Natural killer cell treated with Interleukin-12 subunit alpha and Interleukin-12 subunit beta and Interleukin-15 and Interleukin-18, amount 100 ng/mL, for 72 hours (primary cell): ENCODE measurements around the gene COL7A1. TPM values are rescaled to one million over a fixed set of nuclear protein-coding genes. Genes with fewer than 3 reads are reported as not detected.
"Not testable (repeated sequence)": the region's sequence is repeated elsewhere in the genome, so short reads cannot be mapped to it uniquely, and the experiment has no call there.

Source experiments
- ATAC-seq, 2 donors: fragments of 150-1000 bp; cut with Tn5 transposase in 1 of 2; sonication (Bioruptor Pico), chemical (Tn5 transposase) in 1 of 2; 2 replicates each; pipeline ENCODE4 v1.10.0; 2021
- DNase-seq: peaks from one replicate; pipeline ENCODE4 v3.0.0; 2022; ENCODE audit warnings: low spot score
- H3K27ac Mint-ChIP-seq, 2 donors: 1 replicate in 1 of 2; 2 replicates in 1 of 2; pipeline ENCODE4 v1.8.0; 2022; ENCODE audit warnings: mixed read lengths in 2 of 2, mild to moderate bottlenecking in 1 of 2, moderate library complexity in 1 of 2
- H3K27me3 Mint-ChIP-seq, 2 donors: 1 replicate in 1 of 2; 2 replicates in 1 of 2; pipeline ENCODE4 v1.8.0; 2022; ENCODE audit warnings: mixed read lengths in 2 of 2
- H3K36me3 Mint-ChIP-seq: one replicate; pipeline ENCODE4 v1.8.0; 2022; ENCODE audit warnings: mixed read lengths
- H3K4me1 Mint-ChIP-seq, 2 donors: 1 replicate in 1 of 2; 2 replicates in 1 of 2; pipeline ENCODE4 v1.8.0; 2022; ENCODE audit warnings: low read depth in 2 of 2, mixed read lengths in 2 of 2, mild to moderate bottlenecking in 1 of 2
- H3K4me3 Mint-ChIP-seq: one replicate; pipeline ENCODE4 v1.8.0; 2022; ENCODE audit warnings: mixed read lengths
- H3K9me3 Mint-ChIP-seq: 2 replicates; pipeline ENCODE4 v1.8.0; 2022; ENCODE audit warnings: mixed read lengths
- total RNA-seq, 2 donors: library from RNA; stranded (reverse); gene quantifications; one replicate each; pipeline ENCODE4 v1.2.3, GENCODE V29; 2022

COL7A1 gene
- total RNA-seq, 2 donors from 2014 or later = 1.5 to 1.8 TPM

DNA sequence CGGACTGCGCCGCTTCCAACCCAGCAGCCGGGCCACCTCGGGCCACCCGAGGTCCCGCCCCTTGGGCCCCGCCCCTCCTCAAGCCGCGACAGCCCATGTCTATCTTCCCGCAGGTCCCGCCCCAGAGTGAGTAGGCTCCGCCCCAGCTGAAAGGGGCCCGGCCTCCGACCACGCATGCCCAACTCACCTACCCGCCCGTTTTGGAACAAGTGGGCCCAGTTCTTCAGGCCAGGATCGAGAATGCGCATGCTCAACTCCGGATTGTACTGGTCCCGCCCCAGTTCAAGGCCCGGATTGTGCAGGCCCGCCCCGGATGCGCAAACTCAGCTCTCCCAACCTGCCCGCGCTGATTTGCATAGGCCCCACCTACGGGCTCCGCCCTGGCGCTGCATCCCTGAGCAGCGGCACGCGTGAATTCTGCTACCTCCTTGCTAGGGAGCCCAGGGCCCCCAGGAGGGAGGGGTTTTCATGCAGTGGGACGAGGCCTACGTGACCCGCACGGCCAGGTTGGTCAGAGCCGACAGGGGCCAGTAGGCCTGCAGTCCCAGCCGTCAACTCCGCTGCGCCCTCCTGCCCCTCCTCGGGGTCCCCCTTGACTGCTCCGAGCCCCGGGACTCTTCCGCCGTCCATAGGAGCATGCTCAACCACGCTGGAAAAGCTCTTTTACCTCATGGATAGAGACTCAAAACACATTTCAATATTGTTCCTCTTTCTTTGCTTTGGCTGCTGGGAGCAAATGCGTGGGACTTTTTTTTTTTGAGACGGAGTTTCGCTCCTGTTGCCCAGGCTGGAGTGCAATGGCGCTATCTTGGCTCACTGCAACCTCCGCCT lies 38.1 kb downstream of the COL7A1 start, which contains the start of gene PFKFB4:
PFKFB4 (minus strand) TSS at position 8 of the 831 bp plus-strand sequence. CDS start 26 bp downstream, outside the sequence.
- H3K27me3 Mint-ChIP-seq = no peaks in the 10 kb centered on the region
- H3K4me1 Mint-ChIP-seq = peaks cover 16 to 34% of the 10 kb centered on the region in 2 donors
- H3K27ac Mint-ChIP-seq = peak within 1 kb of the TSS; percentile 60 to 66
- ATAC-seq (peak; percentile 94), DNase-seq (peak; percentile 99)
- peak within 1 kb of the TSS; percentile 88 for H3K4me3 Mint-ChIP-seq
- H3K36me3 Mint-ChIP-seq = no peaks in the 10 kb centered on the region
- no peaks in the 10 kb centered on the region for H3K9me3 Mint-ChIP-seq

DNA sequence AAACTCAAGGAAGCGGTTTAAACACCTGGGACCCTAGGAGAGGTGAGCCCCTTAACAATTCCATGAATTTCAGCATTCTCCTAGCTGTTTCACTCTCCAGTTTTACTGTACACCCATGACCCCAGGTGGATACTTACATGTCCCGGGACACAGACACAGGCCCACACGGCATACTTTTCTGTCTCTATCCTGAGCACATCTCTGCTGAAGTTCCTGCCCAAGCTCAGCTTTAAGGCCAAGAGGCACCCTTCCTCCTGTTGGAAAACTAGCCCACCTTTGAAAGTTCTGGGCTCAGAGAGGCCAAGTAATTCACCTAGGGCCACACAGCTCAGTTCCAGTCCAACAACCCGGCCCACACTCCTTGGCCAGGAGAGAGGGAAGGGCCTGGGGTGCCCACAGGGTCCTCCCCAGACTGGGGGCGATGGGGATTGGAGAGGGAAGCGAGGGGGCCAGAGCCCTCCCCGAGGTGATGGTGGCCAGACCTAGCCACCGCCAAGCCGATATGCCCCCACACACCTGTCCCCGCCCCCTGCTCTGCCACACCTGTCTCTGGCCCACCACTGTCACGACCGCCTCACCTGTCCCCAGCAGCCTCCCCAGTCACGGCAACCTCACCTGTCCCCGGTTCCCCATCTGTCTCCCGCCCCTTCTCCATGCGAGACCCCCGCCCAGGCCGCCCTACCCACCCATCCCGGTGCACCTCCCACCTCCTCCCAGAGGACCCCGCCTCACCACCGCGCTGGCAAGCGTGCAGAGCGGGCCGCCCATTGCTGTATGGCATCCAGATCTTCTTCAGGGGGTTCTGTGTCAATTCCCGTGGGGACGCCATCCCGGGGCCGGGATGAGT lies 39.0 kb downstream of the COL7A1 start:
- Mint-ChIP-seq H3K4me1 (peaks cover 16 to 34% of the 10 kb centered on the region in 2 donors), H3K9me3 (no peaks in the 10 kb centered on the region), H3K36me3 (no peaks in the 10 kb centered on the region), H3K4me3 (peak overlapping the region; percentile 88), H3K27me3 (no peaks in the 10 kb centered on the region), H3K27ac (peak overlapping the region; percentile 60 to 66)
- DNase-seq = no peak
- ATAC-seq = no peak

DNA sequence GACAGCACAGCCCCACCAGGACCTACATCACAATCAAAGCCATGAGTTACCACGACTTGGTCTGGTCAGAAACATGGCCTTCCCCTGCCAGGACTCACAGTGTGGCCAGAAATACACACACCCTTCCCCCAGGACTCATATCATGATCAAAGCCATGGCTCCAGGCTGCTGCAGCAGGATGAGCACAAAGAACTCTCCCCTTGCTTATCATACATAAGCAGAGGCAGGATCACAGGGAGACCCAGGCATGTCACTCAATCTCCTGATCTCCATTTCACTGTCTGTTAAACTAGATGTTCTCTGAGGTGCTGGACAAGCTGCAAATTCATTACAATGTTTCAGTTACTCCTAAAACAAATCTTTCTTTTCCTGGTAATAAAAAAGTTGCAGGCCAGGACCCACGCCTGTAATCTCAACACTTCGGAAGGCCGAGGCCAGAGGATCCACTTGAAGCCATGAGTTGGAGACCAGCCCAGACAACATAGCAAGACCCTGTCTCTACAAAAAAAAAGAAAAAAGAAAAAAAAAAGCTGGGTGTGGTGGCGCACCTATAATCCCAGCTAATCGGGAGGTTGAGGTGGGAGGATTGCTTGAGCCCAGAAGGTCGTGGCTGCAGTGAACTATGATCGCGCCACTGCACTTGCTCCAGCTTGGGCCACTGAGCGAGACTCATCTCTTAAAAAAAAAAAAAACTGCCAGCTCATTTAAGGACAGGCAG lies 39.7 kb downstream of the COL7A1 start:
- Mint-ChIP-seq H3K36me3 (no peaks in the 10 kb centered on the region), H3K27me3 (no peaks in the 10 kb centered on the region), H3K4me1 (peaks cover 13 to 33% of the 10 kb centered on the region in 2 donors), H3K27ac (peak overlapping the region in 1 of 2 donors; percentile 26), H3K4me3 (peak overlapping the region; percentile 88), H3K9me3 (no peaks in the 10 kb centered on the region)
- DNase-seq (no peak), ATAC-seq (no peak)

DNA sequence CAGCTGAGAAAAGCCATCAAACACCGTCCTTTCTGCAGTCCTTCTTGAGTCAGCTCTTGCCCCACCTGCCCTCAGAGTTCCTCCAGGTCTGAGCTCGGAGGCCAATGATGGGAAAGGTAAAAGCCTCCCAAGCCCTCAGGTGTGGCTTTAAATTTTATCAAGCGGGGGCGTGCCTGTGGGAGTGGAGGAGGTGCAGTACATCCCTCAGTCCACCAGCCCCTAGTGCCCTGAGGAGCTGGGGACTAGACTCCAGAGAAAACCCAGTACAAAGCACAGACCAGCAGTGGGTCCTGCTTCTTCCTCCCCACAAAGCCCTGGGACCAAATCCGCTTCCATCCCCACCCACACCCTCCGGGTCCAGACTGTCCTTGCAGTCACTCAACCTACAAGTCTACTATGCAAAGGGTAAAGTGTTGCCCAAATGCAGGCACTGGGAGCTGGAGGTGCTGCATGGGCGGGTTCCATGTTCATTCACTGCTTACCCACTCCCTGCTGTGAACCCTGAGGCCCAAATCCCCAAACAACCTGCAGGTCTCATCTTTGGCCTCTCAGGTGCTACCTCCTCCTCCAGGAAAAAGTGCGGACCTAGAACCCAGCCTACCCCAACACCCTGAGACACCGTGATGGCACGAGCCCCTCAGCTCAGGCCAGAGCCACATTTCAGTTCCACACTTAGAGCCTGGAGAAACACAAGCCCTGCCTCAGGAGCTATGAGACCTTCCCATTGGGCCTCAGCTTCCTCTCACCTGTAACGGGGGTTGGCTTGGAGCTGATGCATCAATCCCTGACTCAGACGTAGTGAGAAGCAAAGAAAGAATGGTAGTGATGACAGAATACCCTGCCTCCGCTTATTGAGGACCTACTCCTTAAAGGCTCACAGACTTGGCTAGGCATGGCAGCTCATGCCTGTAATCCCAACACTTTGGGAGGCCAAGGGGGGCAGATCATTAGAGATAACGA lies 41.0 kb downstream of the COL7A1 start:
- Mint-ChIP-seq H3K4me3 (no peak overlapping the region), H3K4me1 (peaks cover 12 to 23% of the 10 kb centered on the region in 2 donors)
- no peak for ATAC-seq

DNA sequence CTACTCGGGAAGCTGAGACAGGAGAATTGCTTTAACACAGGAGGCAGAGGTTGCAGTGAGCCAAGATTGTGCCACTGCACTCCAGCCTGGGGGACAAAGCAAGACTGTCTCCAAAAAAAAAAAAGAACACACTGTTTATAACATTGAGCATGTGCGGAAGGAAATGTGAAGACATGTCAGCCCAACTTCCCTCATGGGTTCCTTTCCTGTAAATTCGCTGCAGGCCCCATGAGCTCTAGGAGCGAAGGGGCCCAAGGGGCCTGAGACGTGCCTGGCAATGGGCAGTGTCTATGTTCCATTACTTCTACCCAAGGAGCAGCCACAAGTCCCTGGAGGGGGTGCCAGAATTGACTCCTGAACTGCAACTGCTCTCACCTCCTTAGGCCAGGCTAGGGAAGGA lies 41.8 kb downstream of the COL7A1 start:
- Mint-ChIP-seq H3K9me3 (no peaks in the 10 kb centered on the region), H3K4me1 (peaks cover 5 to 17% of the 10 kb centered on the region in 2 donors)

More for the DNA sequence above, 41.0 kb downstream of the COL7A1 start:
- Mint-ChIP-seq H3K27ac (no peak overlapping the region), H3K36me3 (no peaks in the 10 kb centered on the region), H3K27me3 (no peaks in the 10 kb centered on the region), H3K9me3 (no peaks in the 10 kb centered on the region)
- DNase-seq = no peak

DNA sequence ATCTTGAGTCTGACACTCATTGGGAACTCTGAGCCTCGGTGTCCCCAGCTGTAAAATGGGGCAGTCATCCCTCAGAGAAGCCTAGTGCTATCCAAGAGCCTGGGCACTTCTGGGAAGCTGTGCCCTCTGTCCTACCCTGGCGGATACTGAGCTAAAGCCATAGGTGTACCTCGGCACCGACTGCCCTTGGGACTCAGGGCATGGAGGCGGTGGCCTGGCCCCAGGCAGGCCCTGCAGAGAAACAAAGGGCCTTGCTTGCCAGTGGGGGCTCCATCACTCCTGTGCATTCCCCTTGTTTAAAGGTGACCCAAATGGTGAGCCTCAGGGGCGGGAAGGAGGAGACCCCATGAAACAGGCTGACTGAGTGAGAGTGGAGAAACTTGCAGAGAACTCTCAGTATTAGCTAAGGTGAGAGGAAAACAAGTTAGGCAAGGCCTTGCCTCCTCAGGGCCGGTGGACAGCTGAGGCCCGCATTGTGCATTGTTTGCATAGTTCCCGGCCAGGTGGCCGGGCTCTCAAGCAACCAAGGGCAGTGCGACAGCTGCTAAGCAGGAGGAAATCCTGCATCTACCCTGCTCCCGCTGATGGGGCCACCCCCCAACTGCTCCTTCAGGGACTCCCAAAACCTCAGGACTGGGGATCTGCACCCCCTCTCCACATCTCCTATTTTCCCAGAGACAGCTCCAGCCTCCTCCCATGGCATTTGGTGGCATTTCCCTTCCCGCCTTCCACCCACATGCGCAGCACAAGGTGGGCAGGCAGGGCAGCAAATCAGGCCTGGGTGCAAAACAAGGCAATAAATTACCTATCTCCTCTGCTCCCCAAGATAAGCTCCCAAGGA lies 42.8 kb downstream of the COL7A1 start:
- Mint-ChIP-seq H3K36me3 (no peaks in the 10 kb centered on the region), H3K4me3 (no peak overlapping the region), H3K9me3 (no peaks in the 10 kb centered on the region), H3K27ac (no peak overlapping the region), H3K27me3 (no peaks in the 10 kb centered on the region), H3K4me1 (peaks cover 0 to 12% of the 10 kb centered on the region in 2 donors)
- DNase-seq (no peak), ATAC-seq (no peak)

More for the DNA sequence above, 41.8 kb downstream of the COL7A1 start:
- Mint-ChIP-seq H3K27me3 (no peaks in the 10 kb centered on the region), H3K4me3 (no peak overlapping the region), H3K36me3 (no peaks in the 10 kb centered on the region), H3K27ac (no peak overlapping the region)
- ATAC-seq (no peak), DNase-seq (no peak)

DNA sequence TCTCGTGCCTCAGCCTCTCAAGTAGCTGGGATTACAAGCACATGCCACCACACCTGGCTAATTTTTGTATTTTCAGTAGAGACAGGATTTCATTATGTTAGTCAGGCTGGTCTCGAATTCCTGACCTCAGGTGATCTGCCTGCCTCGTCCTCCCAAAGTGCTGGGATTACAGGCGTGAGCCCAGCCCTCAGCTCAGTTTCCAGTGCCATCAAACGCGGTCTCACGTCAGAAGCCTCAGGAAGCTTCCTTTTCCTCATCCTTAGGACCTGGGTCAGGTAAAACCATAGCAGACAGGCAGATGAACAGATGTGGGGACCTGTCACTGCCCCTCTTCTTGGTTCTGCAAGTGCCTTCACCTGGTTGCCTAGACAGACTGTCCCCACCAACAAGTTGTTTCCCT lies 43.5 kb downstream of the COL7A1 start:
- not testable (repeated sequence) for ATAC-seq, H3K4me3 Mint-ChIP-seq, H3K27ac Mint-ChIP-seq, H3K9me3 Mint-ChIP-seq, H3K27me3 Mint-ChIP-seq, H3K4me1 Mint-ChIP-seq, DNase-seq, H3K36me3 Mint-ChIP-seq

DNA sequence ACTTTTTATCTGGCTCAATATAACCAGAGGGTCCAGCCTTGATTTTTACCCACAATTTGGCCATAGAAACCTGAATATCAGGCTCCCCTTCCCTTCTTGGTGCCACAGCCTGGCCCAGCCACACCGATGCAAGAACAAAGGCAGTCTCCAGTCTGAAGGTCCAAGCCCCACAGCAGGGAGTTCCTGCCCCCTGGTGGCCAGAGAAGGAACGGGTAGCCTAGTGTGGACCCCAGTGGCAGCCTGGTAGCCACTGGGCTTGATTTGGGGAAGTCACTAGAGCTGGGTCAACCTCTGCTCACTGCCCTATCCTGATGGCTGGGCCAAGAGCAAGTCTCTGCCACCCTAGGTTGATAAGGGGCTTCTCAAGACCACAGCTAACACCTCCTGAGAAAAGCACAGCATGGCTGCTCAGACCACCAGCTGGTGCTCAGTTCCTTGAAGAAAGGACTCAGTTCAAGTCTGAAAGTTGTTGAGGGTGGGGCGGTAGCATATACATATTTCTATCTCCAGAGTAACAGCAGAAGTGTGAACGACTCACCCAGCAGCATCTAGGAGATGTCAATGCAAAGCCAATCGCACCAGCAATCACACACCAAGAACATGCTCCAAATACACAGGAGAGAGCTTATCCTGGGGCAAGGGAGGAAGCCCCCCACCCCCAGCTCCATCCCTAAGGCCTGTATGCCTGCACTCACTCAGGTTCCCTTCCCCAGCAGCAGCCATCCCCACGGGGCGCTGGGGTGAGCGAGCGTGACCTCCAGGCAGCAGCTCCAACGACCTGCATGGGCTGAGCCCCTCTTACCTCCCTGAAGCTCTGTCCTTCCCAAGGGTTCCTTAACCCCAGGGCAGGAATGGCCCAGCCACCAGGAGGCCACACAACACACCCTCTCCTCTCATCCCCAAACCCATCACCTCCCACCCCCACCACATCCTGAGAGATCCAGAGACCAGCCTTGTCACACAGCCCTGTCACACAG lies 46.1 kb downstream of the COL7A1 start:
- DNase-seq (peak; percentile 84), ATAC-seq (peak; percentile 87)
- Mint-ChIP-seq H3K4me1 (no peaks in the 10 kb centered on the region), H3K4me3 (no peak overlapping the region), H3K9me3 (no peaks in the 10 kb centered on the region), H3K27me3 (no peaks in the 10 kb centered on the region), H3K27ac (no peak overlapping the region), H3K36me3 (no peaks in the 10 kb centered on the region)

DNA sequence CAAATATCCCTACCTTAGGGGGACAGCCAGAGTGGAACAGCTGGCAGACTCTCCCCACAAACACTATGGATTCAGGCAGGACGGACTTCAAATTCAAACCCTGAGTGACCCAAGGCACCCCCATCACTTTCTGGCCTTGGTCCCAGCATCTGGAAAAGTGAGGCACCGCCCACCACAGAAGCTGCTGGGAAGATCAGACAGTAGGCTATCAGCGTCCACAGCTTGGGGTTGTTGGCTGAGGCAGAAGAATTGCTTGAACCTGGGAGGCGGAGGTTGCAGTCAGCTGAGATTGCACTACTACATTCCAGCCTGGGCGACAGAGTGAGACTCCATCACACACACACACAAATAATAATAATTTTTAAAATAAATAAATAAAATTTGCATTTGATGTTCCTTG lies 47.0 kb downstream of the COL7A1 start:
- Mint-ChIP-seq H3K27ac (no peak overlapping the region), H3K4me3 (no peak overlapping the region), H3K4me1 (no peaks in the 10 kb centered on the region), H3K36me3 (no peaks in the 10 kb centered on the region), H3K9me3 (no peaks in the 10 kb centered on the region), H3K27me3 (peaks cover 0 to 2% of the 10 kb centered on the region in 2 donors)
- DNase-seq (no peak), ATAC-seq (no peak)

DNA sequence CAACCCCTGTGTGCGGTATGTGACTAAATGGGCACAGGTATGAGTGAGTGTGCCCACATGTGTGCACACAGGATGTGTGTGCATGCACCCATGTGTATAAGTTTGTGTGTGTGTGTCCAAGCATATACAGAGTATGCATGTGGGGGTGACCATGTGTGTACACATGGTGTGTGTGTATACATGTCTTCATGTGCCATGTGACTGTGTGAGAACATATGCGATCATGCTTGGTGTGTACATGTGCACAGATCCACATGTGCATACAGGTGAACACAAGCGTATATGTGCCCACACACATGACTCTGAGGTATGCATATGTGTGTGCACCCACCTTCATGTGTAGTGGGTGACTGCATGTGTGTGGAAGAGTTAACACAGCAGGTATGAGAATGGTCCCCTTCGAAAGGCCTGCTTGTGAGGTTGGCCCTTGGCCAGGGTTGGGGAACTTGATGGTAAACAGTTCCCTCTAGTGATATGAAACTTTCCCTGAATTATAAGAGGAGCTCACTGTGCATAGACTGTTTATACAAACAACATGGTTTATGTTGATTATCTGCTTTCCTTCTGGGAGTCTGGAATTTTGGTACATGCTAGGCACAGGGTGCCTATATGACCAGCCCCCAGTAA lies 48.8 kb downstream of the COL7A1 start:
- ATAC-seq = no peak
- H3K27me3 Mint-ChIP-seq = peaks cover 0 to 2% of the 10 kb centered on the region in 2 donors
- H3K27ac Mint-ChIP-seq = no peak overlapping the region
- no peak for DNase-seq
- no peaks in the 10 kb centered on the region for H3K36me3 Mint-ChIP-seq
- no peaks in the 10 kb centered on the region for H3K9me3 Mint-ChIP-seq
- H3K4me1 Mint-ChIP-seq = no peaks in the 10 kb centered on the region
- no peak overlapping the region for H3K4me3 Mint-ChIP-seq

DNA sequence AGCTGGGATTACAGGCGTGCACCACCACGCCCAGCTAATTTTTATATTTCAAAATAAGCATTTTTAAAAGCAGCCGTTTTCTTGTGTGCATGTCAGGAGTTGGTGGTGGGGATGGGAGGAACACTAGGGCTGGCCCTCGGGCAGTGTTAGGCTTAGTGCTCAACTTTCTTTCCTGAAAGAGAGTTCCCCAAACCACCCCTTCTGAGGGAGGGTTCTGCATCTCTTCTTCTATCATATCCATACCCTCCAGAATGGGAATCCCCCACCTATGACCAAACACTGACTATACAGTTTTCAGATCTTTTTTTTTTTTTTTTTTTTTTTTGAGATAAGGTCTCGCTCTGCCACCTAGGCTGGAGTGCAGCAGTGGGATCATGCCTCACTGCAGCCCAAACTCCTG lies 51.0 kb downstream of the COL7A1 start:
- no peak for ATAC-seq
- DNase-seq = no peak
- no peak overlapping the region for H3K27ac Mint-ChIP-seq
- H3K4me1 Mint-ChIP-seq = no peaks in the 10 kb centered on the region
- H3K27me3 Mint-ChIP-seq = peaks cover 0 to 2% of the 10 kb centered on the region in 2 donors
- no peaks in the 10 kb centered on the region for H3K36me3 Mint-ChIP-seq
- no peaks in the 10 kb centered on the region for H3K9me3 Mint-ChIP-seq
- no peak overlapping the region for H3K4me3 Mint-ChIP-seq
